K562 (cell line): ENCODE results near the gene MEX3A. TPM values are rescaled to one million over a fixed set of nuclear protein-coding genes. Genes with fewer than 3 reads are reported as not detected.
A peak's percentile ranks its signal among the peaks of the same experiment; 100 is the strongest.

Experiments
- ADNP ChIP-seq: fragments of 200-800 bp; sonication (Bioruptor generic); IDR thresholded peaks from 2 replicates; pipeline ENCODE4 v1.6.1; 2016; ENCODE audit warnings: missing genetic modification characterization, missing compliant biosample characterization
- AFF1 ChIP-seq, 2 experiments: fragments of 450-650 bp; IDR thresholded peaks; 2 replicates each; pipeline ENCODE4 v1.6.1; 2018; ENCODE audit warnings: mild to moderate bottlenecking in 2 of 2, low read depth in 1 of 2; ENCODE audit not compliant: partially characterized antibody in 2 of 2
- ELF4 ChIP-seq: fragments of 450-650 bp; formaldehyde crosslinking; IDR thresholded peaks from 2 replicates; pipeline ENCODE4 v1.4.0; 2022; ENCODE audit warnings: missing genetic modification characterization
- FOXA1 ChIP-seq: fragments of 450-650 bp; IDR thresholded peaks from 2 replicates; pipeline ENCODE4 v1.6.1; 2016; ENCODE audit warnings: mild to moderate bottlenecking, borderline replicate concordance
- HDAC1 ChIP-seq, 2 experiments: fragments of 450-650 bp; IDR thresholded peaks; 2 replicates each; pipeline ENCODE4 v1.6.1; 2016 to 2017; ENCODE audit warnings: inconsistent platforms in 1 of 2, mild to moderate bottlenecking in 1 of 2, moderate library complexity in 1 of 2
- HDAC2 ChIP-seq: fragments of 450-650 bp; IDR thresholded peaks from 2 replicates; pipeline ENCODE4 v1.6.1; 2016; ENCODE audit warnings: mild to moderate bottlenecking
- HDAC8 ChIP-seq: fragments of 450-650 bp; IDR thresholded peaks from 2 replicates; pipeline ENCODE4 v1.6.1; 2016; ENCODE audit warnings: mild to moderate bottlenecking, missing genetic modification characterization, moderate library complexity, missing compliant biosample characterization
- HDGF ChIP-seq: fragments of 450-650 bp; IDR thresholded peaks from 2 replicates; pipeline ENCODE4 v1.6.1; 2016
- NKRF ChIP-seq: fragments of 450-650 bp; IDR thresholded peaks from 2 replicates; pipeline ENCODE4 v1.6.1; 2016; ENCODE audit warnings: borderline replicate concordance
- POLR2AphosphoS2 ChIP-seq: IDR thresholded peaks from 2 replicates; pipeline ENCODE4 v1.6.1; 2012; ENCODE audit warnings: low read length, improper control_type of control experiment
- POLR2H ChIP-seq: IDR thresholded peaks from 2 replicates; pipeline ENCODE4 v1.6.1; 2016; ENCODE audit warnings: missing genetic modification characterization, low read depth, mild to moderate bottlenecking, control low read depth, missing compliant biosample characterization, moderate library complexity
- SAFB2 ChIP-seq: fragments of 200-400 bp; formaldehyde crosslinking; IDR thresholded peaks from 2 replicates; pipeline ENCODE4 v1.6.1; 2018; ENCODE audit warnings: borderline replicate concordance, low read length, low read depth, moderate library complexity; ENCODE audit not compliant: severe bottlenecking
- TAF9B ChIP-seq: fragments of 450-650 bp; IDR thresholded peaks from 2 replicates; pipeline ENCODE4 v1.6.1; 2018; ENCODE audit warnings: mild to moderate bottlenecking; ENCODE audit not compliant: partially characterized antibody
- ZBTB49 ChIP-seq: sonication (generic); formaldehyde crosslinking; IDR thresholded peaks from 2 replicates; pipeline ENCODE4 v1.8.0; 2022; ENCODE audit warnings: missing genetic modification reagents, mild to moderate bottlenecking, borderline replicate concordance
- ZEB2 ChIP-seq: fragments of 450-650 bp; IDR thresholded peaks from 2 replicates; pipeline ENCODE4 v1.6.1; 2016
- ZFP36 ChIP-seq: fragments of 150-350 bp; IDR thresholded peaks from 2 replicates; pipeline ENCODE4 v1.6.1; 2018; ENCODE audit warnings: low read length, low read depth; ENCODE audit not compliant: partially characterized antibody
- ZNF354B ChIP-seq: fragments of 250-450 bp; sonication (Bioruptor Pico); IDR thresholded peaks from 2 replicates; pipeline ENCODE4 v1.4.0; 2020
- ZNF431 ChIP-seq: sonication (generic); formaldehyde crosslinking; IDR thresholded peaks from 2 replicates; pipeline ENCODE4 v1.8.0; 2022; ENCODE audit warnings: mild to moderate bottlenecking, missing genetic modification reagents
- ZNF583 ChIP-seq: fragments of 250-450 bp; sonication (Bioruptor Pico); IDR thresholded peaks from 2 replicates; pipeline ENCODE4 v1.4.0; 2020
- polyA plus RNA-seq, 8 experiments: library from polyadenylated mRNA; depleted of rRNA in 4 of 8; stranded (reverse) in 5 of 8; unstranded in 3 of 8; fragments of >200 nt; fragmentation: Nextera tagmentation in 2 of 8; fragmentation: Illumina TruSeq in 1 of 8; extraction: Ambion mirVana in 2 of 8; extraction: Trizol in 1 of 8; gene quantifications; 2 replicates each; pipeline versions ENCODE4 v1.2.1 to v1.2.3, GENCODE V29; 2011 to 2014; ENCODE audit warnings: inconsistent platforms in 1 of 8, missing spikeins in 1 of 8
- total RNA-seq, 7 experiments: library from RNA; depleted of rRNA in 6 of 7; stranded (reverse); fragments of >200 nt in 6 of 7; fragmentation: Illumina TruSeq in 2 of 7; extraction: Trizol in 2 of 7; gene quantifications; 2 replicates each; pipeline versions ENCODE4 v1.2.1 to v1.2.3, GENCODE V29; 2011 to 2021; ENCODE audit warnings: low replicate concordance in 1 of 7

Gene MEX3A
- total and polyA plus RNA-seq, 9 of the 15 experiments (the other 6 are each of a cell fraction or from before 2014, with no cell fraction given): 0.36 to 13.7 (median 5.2) TPM

- TF ChIP-seq AFF1 (IDR thresholded peaks at IDR 0.05; ENCODE audit: low read depth in 1 of 2, partially characterized antibody in 2 of 2) (peak in 1 of 2 experiments; percentile 46), POLR2H (no peak), HDAC1 (IDR thresholded peaks at IDR 0.05) (peak in 1 of 2 experiments; percentile 69; a peak in 2 of 4 replicates), HDGF (peak; percentile 31; the same call in 1 of the 2 replicates), ZEB2 (0 out of 2 replicates have a peak, but pooled peaks have one; percentile 45), ZNF583 (no peak), SAFB2 (no peak), ADNP (tag) (no peak), FOXA1 (no peak), HDAC2 (peak; percentile 32), ZFP36 (no peak), ZNF354B (CRISPR knock-in tag) (no peak), HDAC8 (no peak), POLR2AphosphoS2 (no peak), ELF4 (CRISPR knock-in tag) (no peak), ZNF431 (CRISPR knock-in tag) (no peak), TAF9B (peak; percentile 83), NKRF (peak; percentile 87), ZBTB49 (CRISPR knock-in tag) (no peak)
Observed at GRCh38 chr1:156106624-156107488, 24.6 kb upstream of the MEX3A start (continued).
